Limb (tissue), 2 donors: ENCODE measurements around the gene SLC24A4.
A peak's percentile ranks its signal among the peaks of the same experiment; 100 is the strongest.

ENCODE experiments used
- DNase-seq, 2 donors: peaks; one replicate each; pipeline ENCODE4 v3.0.0-alpha.2; 2016; ENCODE audit errors: extremely low spot score in 2 of 2

The SLC24A4 gene

DNA sequence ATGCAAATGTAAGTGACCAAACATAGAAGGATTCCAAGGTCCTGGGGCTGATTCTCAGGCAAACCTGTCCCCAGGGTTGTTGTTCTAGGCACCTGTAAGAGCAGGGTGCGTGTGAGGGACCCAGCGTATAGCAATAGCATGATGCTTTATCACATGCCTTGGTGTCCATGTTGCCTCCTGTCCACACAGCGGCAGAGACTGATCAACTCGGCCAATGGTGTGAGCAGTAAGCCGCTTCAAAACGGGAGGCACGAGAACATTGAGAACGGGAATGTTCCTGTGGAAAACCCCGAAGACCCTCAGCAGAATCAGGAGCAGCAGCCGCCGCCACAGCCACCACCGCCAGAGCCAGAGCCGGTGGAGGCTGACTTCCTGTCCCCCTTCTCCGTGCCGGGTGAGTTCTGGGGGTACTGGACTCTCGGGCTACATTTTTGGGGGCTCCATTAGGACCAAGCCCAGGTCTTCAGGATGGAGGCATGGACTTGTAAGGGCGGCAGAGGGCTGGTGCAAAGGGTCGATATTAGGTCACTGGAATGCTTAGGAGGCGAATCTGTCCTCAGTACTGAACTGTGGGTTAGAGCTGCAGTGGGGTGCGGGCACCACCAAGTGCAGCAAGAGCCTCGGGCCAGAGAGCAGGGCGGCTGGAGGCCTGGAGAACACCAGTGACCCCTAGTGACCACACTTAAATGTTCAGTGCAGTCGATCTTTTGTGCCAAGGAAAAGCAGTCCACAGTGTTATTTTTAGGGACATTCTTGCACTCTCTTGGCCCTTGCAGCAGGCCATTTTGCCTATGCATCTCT is 133.4 kb downstream of the SLC24A4 start:
- DNase-seq, result peak; percentile 64 to 77

DNA sequence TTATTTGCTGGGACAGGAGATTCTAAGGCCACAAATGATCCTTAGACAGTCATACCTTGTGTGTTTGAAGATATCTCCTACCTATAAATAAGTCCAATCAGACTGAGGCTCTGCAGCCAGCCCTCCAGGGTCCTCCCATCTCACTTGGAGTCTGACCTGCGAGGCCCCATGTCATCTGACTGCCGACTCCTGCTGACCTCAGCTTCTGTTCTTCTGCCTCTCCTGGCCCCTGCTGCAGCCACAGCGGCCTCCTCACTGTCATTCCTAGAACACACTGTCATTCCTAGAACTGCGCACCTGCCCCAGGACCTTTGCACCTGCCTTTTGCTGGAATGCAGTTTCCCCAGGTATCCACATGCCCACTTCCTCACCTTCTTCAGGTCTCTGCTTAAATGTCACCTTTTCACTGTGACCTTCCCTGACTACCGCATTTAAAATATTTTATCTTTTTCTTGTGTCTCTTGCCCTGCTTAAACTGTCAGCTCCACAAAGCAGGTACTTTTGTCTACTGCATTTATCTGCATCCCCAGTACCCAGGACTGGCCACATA is 134.1 kb downstream of the SLC24A4 start:
- no peak for DNase-seq

DNA sequence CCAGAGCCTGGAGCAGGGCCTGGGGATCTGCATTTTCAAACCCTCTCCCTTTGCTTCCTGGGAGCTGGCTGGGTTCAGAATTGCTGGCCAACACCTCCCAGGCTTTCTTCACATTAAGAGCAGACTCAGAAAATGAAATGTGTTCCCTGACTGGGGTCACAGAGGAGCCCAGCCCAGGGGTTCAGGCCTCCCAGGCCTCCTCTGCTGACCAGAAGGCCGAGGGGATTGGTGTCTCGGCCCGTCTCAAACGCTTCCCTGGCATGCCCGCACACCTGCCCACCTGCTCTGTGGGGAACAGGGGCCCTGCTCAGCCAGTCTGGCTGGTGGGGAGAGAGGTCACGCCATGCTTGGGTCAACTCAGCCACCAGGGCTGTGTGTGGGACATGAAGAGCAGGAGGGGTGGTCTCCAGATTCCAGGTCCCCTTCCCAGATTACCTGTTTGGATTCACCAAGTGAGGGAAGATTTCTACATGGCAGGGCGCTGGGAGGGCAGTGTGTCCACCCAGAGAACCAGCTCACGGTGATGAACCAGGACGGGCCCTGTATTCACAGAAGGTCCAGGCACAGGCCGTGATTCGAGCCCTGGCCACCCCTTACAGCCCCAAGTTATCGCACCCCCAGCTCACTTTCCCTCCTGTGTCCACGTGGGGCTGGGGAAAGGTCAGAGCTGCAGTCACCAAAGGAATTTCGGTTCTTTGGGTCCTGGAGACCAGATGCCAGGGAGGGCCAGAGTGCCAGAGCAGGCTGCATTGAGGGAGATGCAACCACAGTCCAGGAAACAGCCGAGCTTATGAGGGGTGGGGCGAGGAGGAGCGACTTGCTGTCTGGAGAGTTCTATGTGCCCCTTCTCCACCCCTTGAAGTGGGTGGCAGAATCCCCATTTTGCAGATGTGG is 135.4 kb downstream of the SLC24A4 start:
- no peak for DNase-seq

DNA sequence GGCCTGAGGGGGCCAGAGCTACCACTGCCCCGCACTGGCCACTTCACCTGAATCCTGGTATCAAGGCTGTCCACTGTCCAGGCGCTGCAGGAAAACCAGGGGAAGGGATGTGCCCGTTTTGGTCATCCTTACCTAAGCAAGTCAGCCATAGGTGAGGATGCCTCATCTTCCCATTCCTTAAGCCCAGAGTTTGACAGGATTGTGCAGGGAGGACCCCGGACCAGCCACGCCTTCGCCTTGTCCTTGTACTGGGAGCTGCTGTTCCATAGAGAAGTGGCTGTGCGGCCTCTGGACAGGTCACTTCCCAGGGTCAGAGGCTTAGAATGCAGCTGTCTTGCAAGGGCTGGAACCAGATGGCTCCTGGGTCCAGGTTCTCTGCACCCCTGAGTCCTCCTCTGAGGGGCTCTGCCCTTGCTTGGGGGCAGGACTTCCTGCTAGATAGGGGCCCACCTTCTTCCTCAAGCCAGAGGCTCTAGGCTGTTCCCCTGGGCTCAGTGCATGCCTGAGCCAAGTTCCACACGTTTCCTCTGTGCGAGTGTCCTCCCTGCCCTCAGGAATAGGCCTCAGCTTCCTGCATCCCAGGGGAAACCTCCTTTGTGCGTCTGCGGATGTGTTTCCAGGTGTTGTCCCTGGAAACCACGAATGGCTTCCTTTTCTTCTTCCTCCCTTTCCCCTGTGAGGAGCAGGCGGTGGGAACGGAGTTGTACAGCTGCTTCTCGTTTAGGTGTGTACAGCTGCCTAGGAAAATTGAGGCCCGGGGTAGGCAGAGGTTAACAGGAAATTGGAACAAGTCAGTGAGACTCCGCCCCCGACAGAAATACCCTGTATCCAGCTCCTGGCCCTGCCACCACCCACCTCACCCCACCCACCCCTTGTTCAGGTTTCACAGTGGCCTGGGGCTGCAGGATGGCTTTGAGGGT is 136.3 kb downstream of the SLC24A4 start:
- DNase-seq, result peak in 1 of 2 donors; percentile 55

DNA sequence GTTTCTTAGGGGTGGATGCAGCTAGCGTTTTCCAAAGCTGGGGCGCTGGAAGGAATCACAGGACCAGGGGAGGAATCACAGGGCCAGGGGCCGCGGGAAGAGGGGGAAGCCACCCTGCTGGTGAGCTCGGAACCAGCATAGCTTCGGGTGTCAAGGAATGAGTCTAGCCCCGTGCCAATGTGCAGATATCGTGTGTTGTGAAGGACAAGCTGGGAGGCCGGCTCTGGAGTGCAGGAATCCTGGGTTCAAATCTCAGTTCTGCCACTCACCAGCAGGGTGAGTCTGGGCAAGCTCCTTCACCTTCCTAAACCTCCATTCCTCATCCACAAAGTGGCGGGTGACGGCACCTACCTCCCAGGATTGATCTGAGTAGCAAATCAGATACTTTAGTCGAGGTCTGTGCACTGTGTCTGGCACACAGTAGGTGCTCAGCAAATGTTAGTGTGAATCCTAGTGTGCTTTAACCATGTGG is 137.0 kb downstream of the SLC24A4 start:
- DNase-seq, result no peak

DNA sequence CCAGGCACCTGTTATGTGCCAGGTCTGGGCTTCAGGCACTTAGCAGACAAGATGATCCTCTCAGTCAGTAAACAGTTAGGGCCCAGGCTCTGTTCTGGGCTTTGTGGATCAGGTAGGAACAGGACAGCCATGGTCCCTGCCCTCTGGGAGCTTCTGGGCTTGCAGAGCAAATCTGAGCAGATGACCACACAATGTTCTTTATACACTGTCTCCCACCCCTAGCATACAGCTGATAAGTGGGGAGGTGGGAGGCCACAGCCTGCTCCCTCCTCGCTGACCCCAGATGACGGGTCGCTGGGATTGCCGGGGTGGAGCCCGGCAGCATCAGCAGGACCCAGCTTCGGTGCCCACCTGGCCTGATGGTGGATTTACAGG is 137.6 kb downstream of the SLC24A4 start:
- no peak for DNase-seq

DNA sequence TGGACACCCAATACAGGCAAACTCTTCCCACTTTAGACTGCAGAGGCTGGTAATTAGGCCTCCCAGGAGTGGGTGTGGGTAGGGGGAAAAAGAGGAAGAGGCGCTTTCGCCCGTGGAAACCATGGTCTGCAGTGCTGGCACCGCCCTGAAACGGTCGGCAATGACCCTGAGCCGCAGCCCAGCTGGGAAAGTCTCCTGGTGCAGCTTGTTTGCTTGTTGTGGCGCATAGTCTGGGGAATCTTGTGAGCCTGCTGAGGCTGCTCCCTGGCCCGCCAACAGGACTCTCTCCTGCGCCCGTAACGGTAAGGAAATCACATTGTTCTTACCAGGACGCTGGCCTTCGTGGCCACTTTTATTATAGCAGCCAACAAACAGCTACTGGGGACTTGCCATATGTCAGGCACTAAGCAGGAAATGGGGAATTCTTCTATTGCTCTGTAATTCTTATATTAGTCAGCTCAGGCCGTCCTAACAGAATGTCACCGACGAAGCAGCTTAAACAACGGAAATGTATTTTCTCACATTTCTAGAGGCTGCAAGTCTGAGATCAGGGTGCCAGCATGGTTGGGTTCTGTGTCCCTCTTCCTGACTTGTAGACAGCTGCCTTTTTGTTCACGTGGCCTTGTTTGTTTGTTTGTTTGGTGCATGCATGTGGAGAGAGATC is 138.1 kb downstream of the SLC24A4 start:
- no peak for DNase-seq

DNA sequence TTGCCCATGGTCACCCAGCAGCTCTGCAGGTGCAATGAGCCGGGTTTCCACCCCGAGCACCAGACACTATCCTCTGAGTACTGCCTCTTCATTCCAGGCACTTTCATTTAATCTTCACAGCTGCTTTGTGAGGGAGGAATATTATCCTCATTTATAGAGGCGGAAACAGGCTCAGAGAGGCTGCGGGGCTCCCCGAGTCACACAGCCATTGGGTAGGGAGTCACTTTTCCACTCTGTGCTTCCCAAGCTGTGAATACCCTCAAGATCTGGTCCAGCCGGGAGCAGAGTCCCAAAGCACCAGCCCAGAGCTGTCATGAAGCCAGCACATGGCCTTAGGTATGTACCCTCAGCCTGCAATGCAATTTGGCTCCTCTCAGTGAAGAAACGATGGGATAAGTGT is 138.9 kb downstream of the SLC24A4 start:
- no peak for DNase-seq

DNA sequence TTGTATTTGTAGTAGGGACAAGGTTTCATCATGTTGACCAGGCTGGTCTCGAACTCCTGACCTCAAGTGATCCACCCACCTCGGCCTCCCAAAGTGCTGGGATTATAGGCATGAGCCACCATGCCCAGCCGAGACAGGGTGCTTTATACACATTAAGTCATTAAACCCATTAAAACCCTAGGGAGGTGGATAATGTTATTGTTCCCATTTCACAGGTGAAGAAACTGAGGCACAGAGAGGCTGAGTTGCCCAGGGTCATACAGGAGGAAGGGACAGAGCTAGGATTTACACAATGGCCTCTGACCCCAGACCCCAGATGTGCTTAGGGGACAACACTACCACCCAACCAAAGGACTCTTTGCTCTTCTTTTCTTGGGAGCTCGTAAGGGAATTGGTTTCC is 139.6 kb downstream of the SLC24A4 start:
- DNase-seq, result no peak

DNA sequence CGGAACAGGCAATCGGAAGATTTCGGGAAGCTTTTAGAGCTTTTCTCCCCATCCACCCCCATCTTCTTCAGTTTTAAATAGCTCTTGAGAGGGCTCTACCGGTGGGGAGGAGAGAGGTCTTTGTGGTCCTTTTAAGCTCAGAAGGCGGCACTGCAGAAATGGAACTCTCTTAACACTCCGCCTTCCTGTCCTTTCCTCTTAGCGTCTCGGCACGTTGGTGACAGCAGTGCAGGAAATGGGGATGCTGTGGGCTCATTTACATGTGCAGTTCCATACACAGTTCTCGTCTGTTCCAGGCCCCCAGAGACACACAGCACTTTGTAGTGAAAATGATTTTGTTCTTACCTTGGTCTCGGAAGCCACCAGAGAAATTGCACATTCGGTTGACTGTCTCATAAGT is 140.2 kb downstream of the SLC24A4 start:
- DNase-seq, result no peak

DNA sequence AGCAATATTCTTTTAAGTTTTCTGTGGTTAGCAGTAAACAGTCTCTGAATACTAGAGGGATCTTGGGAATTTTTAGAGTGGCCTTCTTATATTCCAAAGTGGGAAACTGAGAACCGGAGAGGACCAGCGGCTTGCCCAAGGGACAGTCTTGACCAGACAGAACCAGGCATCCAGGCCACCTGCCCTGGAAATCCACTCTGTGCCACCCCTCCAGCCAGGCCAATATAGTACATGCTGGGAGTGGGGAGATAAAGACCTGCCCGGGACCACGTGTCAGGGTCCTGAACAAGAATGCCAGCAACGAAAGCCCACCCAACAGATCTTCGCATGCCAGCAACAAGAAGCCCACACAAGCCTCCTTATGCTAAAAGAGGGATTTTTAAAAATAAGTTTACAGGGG is 141.2 kb downstream of the SLC24A4 start:
- no peak for DNase-seq

DNA sequence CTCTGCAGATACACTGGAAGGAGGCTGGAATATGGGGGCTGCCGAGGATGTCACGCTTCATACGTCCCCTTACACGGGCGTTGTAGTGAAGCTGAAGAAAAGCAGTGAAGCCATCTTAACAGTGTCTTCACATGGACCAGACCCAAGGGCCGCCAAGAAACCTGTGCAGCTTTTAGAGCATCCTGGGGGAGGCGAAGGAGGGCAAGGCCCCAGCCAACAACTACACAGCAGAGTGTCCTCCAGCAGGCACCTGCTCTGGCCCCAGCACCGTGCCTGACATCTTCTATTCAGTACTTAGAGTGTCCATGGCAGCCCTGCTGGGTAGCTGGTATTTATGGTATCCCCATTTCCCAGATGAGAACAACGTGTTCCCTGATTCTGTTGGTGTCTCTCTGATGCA is 141.8 kb downstream of the SLC24A4 start:
- DNase-seq, result no peak

DNA sequence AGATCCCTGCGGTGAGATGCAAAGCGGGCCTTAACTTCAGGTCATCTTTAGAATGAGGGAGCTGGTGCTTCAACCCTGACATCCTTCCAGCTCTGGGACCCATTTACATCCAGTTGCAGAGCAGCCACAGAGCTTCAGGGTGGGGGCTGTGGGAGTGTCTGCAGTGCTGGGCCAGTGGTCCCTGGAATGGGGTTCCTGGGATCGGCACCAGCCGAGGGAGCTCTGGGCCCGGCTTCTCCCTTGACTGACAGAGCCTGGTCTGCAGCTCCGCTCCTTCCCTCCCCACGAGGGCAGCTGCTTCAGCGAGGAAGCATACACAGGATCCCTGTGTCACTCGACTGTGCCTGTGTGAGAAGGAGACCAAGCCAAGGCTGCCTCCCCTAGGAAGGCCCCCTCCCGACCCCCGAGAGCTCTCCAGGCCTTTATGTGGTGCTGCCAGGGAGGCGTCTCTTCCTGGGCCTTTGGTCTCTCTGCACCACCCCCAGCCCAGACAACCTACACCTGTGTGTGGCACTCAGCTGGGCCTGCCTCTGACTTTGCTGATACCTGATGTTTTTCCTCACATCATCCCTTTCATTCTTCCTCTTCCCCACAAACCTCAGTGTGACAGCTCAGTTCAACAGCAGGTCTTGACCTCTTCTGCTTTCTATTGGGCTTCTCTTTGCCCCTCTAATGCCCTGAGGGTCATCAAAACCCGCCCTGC is 142.5 kb downstream of the SLC24A4 start:
- no peak for DNase-seq

DNA sequence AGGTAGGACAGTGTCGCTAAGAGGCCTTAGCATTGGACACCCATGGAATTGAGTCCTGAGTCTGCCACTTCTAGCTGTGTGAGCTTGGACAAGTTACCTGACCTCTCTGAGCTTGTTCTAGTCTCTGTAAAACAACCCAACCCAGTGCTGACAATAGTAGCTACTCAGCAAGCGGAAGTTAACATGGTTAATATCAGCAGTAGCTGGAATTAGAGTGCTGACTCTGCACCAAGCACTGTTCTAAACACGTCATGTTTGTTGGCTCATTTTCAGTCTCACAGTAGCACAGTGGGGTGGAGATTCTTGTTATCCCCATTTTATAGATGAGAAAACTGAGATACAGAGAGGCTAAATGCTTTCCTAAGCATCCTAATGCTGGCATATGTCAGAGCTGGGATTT is 143.1 kb downstream of the SLC24A4 start:
- DNase-seq, result no peak

DNA sequence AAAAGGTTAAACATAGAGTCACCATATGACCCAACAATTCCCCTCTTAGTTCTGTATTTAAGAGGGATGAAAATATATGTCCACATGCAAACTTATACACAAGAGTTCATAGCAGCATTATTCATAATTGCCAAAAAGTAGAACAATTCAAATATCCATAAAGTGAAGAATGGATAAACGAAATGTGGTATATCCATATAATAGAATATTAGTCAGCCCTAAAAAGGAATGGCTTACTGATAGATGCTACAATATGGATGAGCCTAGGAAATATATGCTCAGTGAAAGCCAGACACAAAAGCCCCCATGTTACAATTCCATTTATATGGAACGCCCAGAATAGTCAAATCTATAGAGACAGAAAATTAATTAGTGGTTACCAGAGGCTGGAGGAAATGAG is 146.6 kb downstream of the SLC24A4 start:
- no peak for DNase-seq

DNA sequence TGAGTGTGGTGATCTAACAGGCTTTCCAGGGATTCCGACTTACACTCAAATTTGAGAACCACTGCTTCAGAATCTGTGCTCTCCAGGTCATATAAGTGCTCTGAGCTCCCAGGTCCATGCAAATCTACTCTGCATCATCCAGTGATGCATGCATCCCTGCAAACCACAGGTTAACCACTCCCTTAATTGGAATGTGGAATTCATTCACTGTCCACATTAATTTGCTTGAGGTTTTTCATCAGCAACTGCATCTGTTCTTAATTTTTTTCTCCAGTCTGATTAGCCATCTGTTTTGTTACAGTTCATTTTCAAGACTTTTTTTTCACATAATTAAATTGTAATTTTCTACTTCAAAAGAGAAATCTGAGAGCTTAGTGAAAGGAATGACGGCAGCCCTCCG is 147.2 kb downstream of the SLC24A4 start:
- no peak for DNase-seq

DNA sequence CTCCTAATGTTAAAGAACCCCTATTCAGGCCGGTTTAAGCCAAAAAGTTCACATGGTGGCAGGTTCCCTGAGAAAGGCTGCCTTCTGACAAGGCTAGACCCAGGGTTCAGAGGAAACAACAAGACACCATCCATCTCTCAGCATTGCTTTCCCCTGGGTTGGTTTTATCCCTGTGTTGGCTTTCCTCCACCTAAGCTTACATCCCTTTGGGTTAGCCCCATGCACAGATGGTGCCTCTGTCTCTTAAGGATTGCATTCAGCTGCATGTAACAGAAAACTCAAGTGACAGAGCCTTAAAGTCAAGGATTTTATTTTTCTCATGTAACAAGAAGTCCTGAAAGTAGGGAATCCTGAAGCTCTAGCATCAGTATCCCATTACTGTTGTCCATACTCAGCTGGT is 147.8 kb downstream of the SLC24A4 start:
- DNase-seq, result no peak

DNA sequence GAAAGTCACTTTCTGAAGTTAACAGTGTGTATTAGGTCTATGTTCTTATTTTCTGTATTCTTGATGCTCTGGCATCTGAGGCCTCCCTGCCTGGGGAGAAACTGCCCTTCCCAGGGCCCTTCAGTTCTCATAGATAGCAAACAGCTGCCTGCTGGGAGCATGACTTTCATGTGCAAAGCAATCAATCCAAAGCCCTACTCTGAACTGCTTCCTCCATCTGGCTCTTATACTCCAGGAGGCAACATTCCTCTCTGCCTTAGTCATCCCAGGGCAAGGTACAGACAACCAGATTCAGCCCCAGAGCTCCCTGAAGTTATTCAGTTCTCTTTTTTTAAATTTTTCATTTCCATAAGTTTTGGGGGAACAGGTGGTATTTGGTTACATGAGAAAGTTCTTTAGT is 149.0 kb downstream of the SLC24A4 start:
- DNase-seq, result no peak

DNA sequence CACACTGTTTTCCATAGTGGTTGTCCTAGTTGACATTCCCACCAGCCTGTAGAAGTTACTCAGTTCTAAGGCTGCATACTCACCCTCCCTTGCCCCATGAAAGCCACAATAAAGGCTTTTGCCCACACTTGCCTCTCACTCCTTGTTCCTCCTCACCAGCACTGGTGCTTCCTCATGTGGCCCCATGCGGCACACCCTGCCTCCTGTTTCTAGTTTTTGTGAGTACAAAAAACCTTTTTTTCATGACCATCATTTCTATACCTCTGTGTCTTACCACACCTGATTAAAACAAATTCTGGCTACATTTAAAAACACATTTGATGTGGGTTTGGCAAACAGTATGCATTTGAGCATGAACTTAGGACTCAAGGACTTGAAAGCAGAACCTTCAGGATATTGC is 149.9 kb downstream of the SLC24A4 start:
- DNase-seq, result no peak
